Measurements from ENCODE around the gene KCTD18. TPM values are rescaled to one million over a fixed set of nuclear protein-coding genes. Genes with fewer than 3 reads are reported as not detected.

Gene KCTD18
- total and polyA plus RNA-seq, 4 donors, result 4.4 to 7.9 (median 6.5) TPM

GRCh38 chr2:200476836-200477235 lies 33.0 kb downstream of the KCTD18 start:
- Histone ChIP-seq H3K4me3 (ENCODE audit: low read depth in 1 of 3, low read length in 3 of 3) (no peak overlapping the region), H3K27ac (ENCODE audit: low read depth in 1 of 2, low read length in 2 of 2) (no peak overlapping the region), H3K4me1 (ENCODE audit: control insufficient read depth in 4 of 4, insufficient read depth in 4 of 4, low read length in 3 of 4) (peaks cover 0 to 2% (median 0%) of the 10 kb centered on the region in 4 donors), H3K27me3 (ENCODE audit: control insufficient read depth in 4 of 4, insufficient read depth in 4 of 4, low read length in 3 of 4) (no peaks in the 10 kb centered on the region), H3K9ac (ENCODE audit: low read depth in 1 of 2, low read length in 2 of 2) (no peak overlapping the region), H3K9me3 (ENCODE audit: control insufficient read depth in 4 of 4, low read length in 3 of 4) (no peaks in the 10 kb centered on the region), H3K36me3 (ENCODE audit: control insufficient read depth in 4 of 4, insufficient read depth in 3 of 4, low read depth in 1 of 4, low read length in 3 of 4) (peaks cover 9 to 48% (median 36%) of the 10 kb centered on the region in 4 donors)
- 87% methylated on average over 8 of the region's 8 CpGs for WGBS
- DNase-seq (ENCODE audit: low spot score), result no peak
- TF ChIP-seq YY1 (IDR thresholded peaks at IDR 0.05), result no peak
- TF ChIP-seq HNF4A (conservative IDR thresholded peaks at IDR 0.05), result no peak
- TF ChIP-seq FOXA1 (IDR thresholded peaks at IDR 0.05), result no peak
- no peak for TF ChIP-seq EGR1 (IDR thresholded peaks at IDR 0.05; ENCODE audit: low read depth in 2 of 2)
- TF ChIP-seq CTCF (IDR thresholded peaks at IDR 0.05; ENCODE audit: low read depth, low read length, missing input control), result no peak
- TF ChIP-seq FOXA2 (IDR thresholded peaks at IDR 0.05), result no peak
- TF ChIP-seq MAX (IDR thresholded peaks at IDR 0.05), result no peak
- TF ChIP-seq ZBTB33 (IDR thresholded peaks at IDR 0.05), result no peak
- TF ChIP-seq ATF3 (IDR thresholded peaks at IDR 0.05), result no peak
- no peak for TF ChIP-seq TAF1 (conservative IDR thresholded peaks at IDR 0.05)
- TF ChIP-seq RXRA (IDR thresholded peaks at IDR 0.05), result no peak
- TF ChIP-seq NR2F2 (IDR thresholded peaks at IDR 0.05), result no peak

GRCh38 chr2:200475795-200476194 lies 34.1 kb downstream of the KCTD18 start:
- H3K27me3 ChIP-seq (ENCODE audit: control insufficient read depth in 4 of 4, insufficient read depth in 4 of 4, low read length in 3 of 4), result no peaks in the 10 kb centered on the region
- no peak overlapping the region for H3K9ac ChIP-seq (ENCODE audit: low read depth in 1 of 2, low read length in 2 of 2)
- H3K36me3 ChIP-seq (ENCODE audit: control insufficient read depth in 4 of 4, insufficient read depth in 3 of 4, low read depth in 1 of 4, low read length in 3 of 4), result peaks cover 10 to 52% (median 42%) of the 10 kb centered on the region in 4 donors
- TF ChIP-seq JUND (IDR thresholded peaks at IDR 0.05) (no peak), RAD21 (IDR thresholded peaks at IDR 0.05) (no peak), FOXA1 (IDR thresholded peaks at IDR 0.05) (no peak), HNF4A (conservative IDR thresholded peaks at IDR 0.05) (no peak), TAF1 (conservative IDR thresholded peaks at IDR 0.05) (no peak), ATF3 (IDR thresholded peaks at IDR 0.05) (no peak), CTCF (IDR thresholded peaks at IDR 0.05; ENCODE audit: low read depth, low read length, missing input control) (no peak), NR2F2 (IDR thresholded peaks at IDR 0.05) (no peak), REST (IDR thresholded peaks at IDR 0.05) (no peak), HNF4G (IDR thresholded peaks at IDR 0.05) (no peak), RXRA (IDR thresholded peaks at IDR 0.05) (no peak)
- no peak overlapping the region for H3K27ac ChIP-seq (ENCODE audit: low read depth in 1 of 2, low read length in 2 of 2)
- WGBS, result 95% methylated on average over 4 of the region's 4 CpGs
- no peak for DNase-seq (ENCODE audit: low spot score)
- H3K9me3 ChIP-seq (ENCODE audit: control insufficient read depth in 4 of 4, low read length in 3 of 4), result no peaks in the 10 kb centered on the region
- H3K4me3 ChIP-seq (ENCODE audit: low read depth in 1 of 3, low read length in 3 of 3), result no peak overlapping the region
- peaks cover 0 to 2% (median under 1%) of the 10 kb centered on the region in 4 donors for H3K4me1 ChIP-seq (ENCODE audit: control insufficient read depth in 4 of 4, insufficient read depth in 4 of 4, low read length in 3 of 4)
